Smooth muscle cell of the brain vasculature (primary cell): Measurements from ENCODE around the gene SLC38A11.
"Not testable (repeated sequence)": the region's sequence is repeated elsewhere in the genome, so short reads cannot be mapped to it uniquely, and the experiment has no call there.

Experiments used
- DNase-seq: peaks from one replicate; pipeline ENCODE4 v3.0.0-alpha.2; 2012; ENCODE audit warnings: low read depth, low spot score

Gene SLC38A11

GRCh38 chr2:164879901-164880535 is 75.3 kb downstream of the SLC38A11 start:
- DNase-seq = no peak

- DNase-seq = no peak
These were observed 77.4 kb downstream of the SLC38A11 start for GRCh38 chr2:164877927-164878326.

- DNase-seq = no peak
These were observed 78.2 kb downstream of the SLC38A11 start for GRCh38 chr2:164877169-164877568.

- DNase-seq = no peak
These were observed 79.8 kb downstream of the SLC38A11 start for GRCh38 chr2:164875334-164876205.

GRCh38 chr2:164873210-164873908 is 82.0 kb downstream of the SLC38A11 start:
- DNase-seq = no peak

GRCh38 chr2:164871404-164871803 is 83.9 kb downstream of the SLC38A11 start:
- DNase-seq = no peak

- DNase-seq = no peak
These were observed 85.9 kb downstream of the SLC38A11 start for GRCh38 chr2:164869420-164869772.

GRCh38 chr2:164868563-164869419 is 86.5 kb downstream of the SLC38A11 start:
- DNase-seq = no peak

GRCh38 chr2:164867779-164868397 is 87.4 kb downstream of the SLC38A11 start:
- DNase-seq = no peak

- DNase-seq = not testable (repeated sequence)
These were observed 88.9 kb downstream of the SLC38A11 start for GRCh38 chr2:164866381-164866780.

- no peak for DNase-seq
These were observed 94.7 kb downstream of the SLC38A11 start for GRCh38 chr2:164860694-164861042.

GRCh38 chr2:164859906-164860693 is 95.2 kb downstream of the SLC38A11 start:
- not testable (repeated sequence) for DNase-seq

- no peak for DNase-seq
These were observed 96.0 kb downstream of the SLC38A11 start for GRCh38 chr2:164859251-164859818.

GRCh38 chr2:164852086-164852485 is 103.2 kb downstream of the SLC38A11 start:
- DNase-seq = no peak

- no peak for DNase-seq
These were observed 105.1 kb downstream of the SLC38A11 start for GRCh38 chr2:164850235-164850634.

GRCh38 chr2:164849506-164849905 is 105.8 kb downstream of the SLC38A11 start:
- no peak for DNase-seq

GRCh38 chr2:164847981-164848741 is 107.2 kb downstream of the SLC38A11 start:
- no peak for DNase-seq

GRCh38 chr2:164847291-164847690 is 108.0 kb downstream of the SLC38A11 start:
- no peak for DNase-seq

- DNase-seq = no peak
These were observed 109.0 kb downstream of the SLC38A11 start for GRCh38 chr2:164846276-164846675.
